GM19467 (cell line): ENCODE data around the gene PDE5A.
A peak's percentile ranks its signal among the peaks of the same experiment; 100 is the strongest.
"Not testable (repeated sequence)": the region's sequence is repeated elsewhere in the genome, so short reads cannot be mapped to it uniquely, and the experiment has no call there.

Experiments used
- ATAC-seq: cut with Tn5 transposase; IDR thresholded peaks from one replicate; pipeline ENCODE4 v1.9.1; 2021; ENCODE audit warnings: mild to moderate bottlenecking, moderate library complexity; ENCODE audit not compliant: unreplicated experiment

The PDE5A gene

GRCh38 chr4:119478446-119479179, 150.0 kb downstream of the PDE5A start:
- no peak for ATAC-seq

GRCh38 chr4:119477412-119478053, 151.1 kb downstream of the PDE5A start:
- no peak for ATAC-seq

GRCh38 chr4:119471259-119471658, 157.3 kb downstream of the PDE5A start:
- no peak for ATAC-seq

GRCh38 chr4:119470737-119471063, 157.9 kb downstream of the PDE5A start:
- not testable (repeated sequence) for ATAC-seq

- not testable (repeated sequence) for ATAC-seq
Measured at GRCh38 chr4:119470021-119470736, 158.4 kb downstream of the PDE5A start.

- ATAC-seq, result not testable (repeated sequence)
Measured at GRCh38 chr4:119469039-119469438, 159.6 kb downstream of the PDE5A start.

- ATAC-seq, result not testable (repeated sequence)
Measured at GRCh38 chr4:119462733-119463132, 165.9 kb downstream of the PDE5A start.

GRCh38 chr4:119455734-119456133, 172.9 kb downstream of the PDE5A start:
- ATAC-seq, result not testable (repeated sequence)

GRCh38 chr4:119454491-119455270, 173.9 kb downstream of the PDE5A start:
- ATAC-seq, result peak; percentile 100

GRCh38 chr4:119454151-119454490, 174.5 kb downstream of the PDE5A start:
- peak; percentile 5 for ATAC-seq

GRCh38 chr4:119453286-119453685, 175.3 kb downstream of the PDE5A start:
- ATAC-seq, result not testable (repeated sequence)

- not testable (repeated sequence) for ATAC-seq
Measured at GRCh38 chr4:119449851-119450250, 178.8 kb downstream of the PDE5A start.
